HepG2 (cell line): ENCODE results near the gene SHLD1. TPM values are rescaled to one million over a fixed set of nuclear protein-coding genes. Genes with fewer than 3 reads are reported as not detected.

Experiments
- ATAC-seq: fragments of 200-7000 bp; cut with Tn5 transposase; 3 replicates; pipeline ENCODE4 v1.9.1; 2020; ENCODE audit warnings: mild to moderate bottlenecking, moderate library complexity
- BruUV-seq: library from RNA; stranded (reverse); fragments of 400-500 nt; replicated peaks from 2 replicates; lab custom pipeline; 2021; lab: Mats Ljungman, UMichigan
- CTCF ChIA-PET: fragments of 300-600 bp; formaldehyde crosslinking; extraction: SDS; loops from one replicate; lab custom pipeline; 2021; ENCODE audit warnings: low total read pairs, inconsistent platforms, low intra/inter-chr PET ratio; lab: Yijun Ruan, JAX
- POLR2A ChIA-PET: fragments of 350-600 bp; sonication (Branson Sonifier 250); formaldehyde crosslinking; loops from one replicate; lab custom pipeline; 2020; ENCODE audit warnings: antibody characterized with exemption, inconsistent platforms; lab: Yijun Ruan, JAX
- DNase-seq: peaks from one replicate; pipeline ENCODE4 v3.0.0-alpha.2; 2015; ENCODE audit warnings: low spot score
- FAIRE-seq: peaks from 3 replicates; lab custom pipeline; 2011; peaks lifted over from hg19 to GRCh38; lab: Jason Lieb, UNC
- H2AFZ ChIP-seq: one replicate; pipeline ENCODE4 v1.6.1; 2011; ENCODE audit warnings: low read length, inconsistent platforms
- H3K27ac ChIP-seq: fragments of 300-600 bp; 3 replicates; pipeline ENCODE4 v1.8.0; 2011; ENCODE audit warnings: mixed run types, mild to moderate bottlenecking, mixed read lengths, low read length, inconsistent platforms; ENCODE audit not compliant: insufficient read depth; ENCODE audit errors: extremely low read length
- H3K27me3 ChIP-seq, 2 experiments: fragments of 200-600 bp in 1 of 2; 2 replicates in 1 of 2; 3 replicates in 1 of 2; pipeline versions ENCODE4 v1.6.0 to v1.8.0; 2011; ENCODE audit warnings: low read length in 2 of 2, mild to moderate bottlenecking in 2 of 2, moderate library complexity in 2 of 2, inconsistent platforms in 1 of 2; ENCODE audit not compliant: insufficient read depth in 2 of 2, control insufficient read depth in 1 of 2
- H3K36me3 ChIP-seq, 2 experiments: fragments of 200-600 bp in 1 of 2; replicated peaks in 1 of 2; 2 replicates in 1 of 2; 3 replicates in 1 of 2; pipeline versions ENCODE4 v1.5.1 to v1.8.0; 2011; ENCODE audit warnings: low read length in 2 of 2, inconsistent platforms in 1 of 2; ENCODE audit not compliant: insufficient read depth in 2 of 2, control insufficient read depth in 1 of 2
- H3K4me1 ChIP-seq: 2 replicates; pipeline ENCODE4 v1.5.1; 2012; ENCODE audit warnings: low read length, inconsistent platforms; ENCODE audit not compliant: insufficient read depth
- H3K4me2 ChIP-seq: 2 replicates; pipeline ENCODE4 v1.6.0; 2011; ENCODE audit warnings: low read depth, low read length, inconsistent platforms
- H3K4me3 ChIP-seq, 3 experiments: fragments of 200-600 bp in 1 of 3; sonication (generic), shearing (Covaris generic) in 1 of 3; replicated peaks in 1 of 3; 2 replicates each; pipeline ENCODE4 v1.5.1; 2011 to 2016; ENCODE audit warnings: low read length in 3 of 3, inconsistent platforms in 2 of 3, low read depth in 2 of 3, mild to moderate bottlenecking in 2 of 3, control low read depth in 1 of 3, mixed read lengths in 1 of 3; ENCODE audit not compliant: insufficient read depth in 1 of 3
- H3K79me2 ChIP-seq: one replicate; pipeline ENCODE4 v1.6.1; 2011; ENCODE audit warnings: low read length, inconsistent platforms; ENCODE audit not compliant: insufficient read depth
- H3K9ac ChIP-seq: 2 replicates; pipeline ENCODE4 v1.6.0; 2011; ENCODE audit warnings: mild to moderate bottlenecking, low read depth, low read length, inconsistent platforms; ENCODE audit not compliant: insufficient read depth
- H3K9me3 ChIP-seq: 2 replicates; pipeline ENCODE4 v1.5.1; 2012; ENCODE audit warnings: mild to moderate bottlenecking, low read length
- H4K20me1 ChIP-seq: 2 replicates; pipeline ENCODE4 v1.6.0; 2011; ENCODE audit warnings: inconsistent platforms, mild to moderate bottlenecking, low read length, moderate library complexity; ENCODE audit not compliant: insufficient read depth
- ETV5 ChIP-seq: IDR thresholded peaks from 2 replicates; pipeline ENCODE4 v1.6.1; 2018; ENCODE audit warnings: missing biosample characterization, missing genetic modification reagents, inconsistent platforms, borderline replicate concordance
- THYN1 ChIP-seq: sonication (generic); formaldehyde crosslinking; IDR thresholded peaks from 2 replicates; pipeline ENCODE4 v1.8.1; 2023; ENCODE audit warnings: low read depth, mild to moderate bottlenecking, moderate library complexity, missing genetic modification reagents, borderline replicate concordance
- ZNF614 ChIP-seq: IDR thresholded peaks from 2 replicates; pipeline ENCODE4 v1.6.1; 2018; ENCODE audit warnings: missing biosample characterization, missing genetic modification reagents, inconsistent platforms, borderline replicate concordance
- ZNF737 ChIP-seq: sonication (generic); formaldehyde crosslinking; IDR thresholded peaks from 2 replicates; pipeline ENCODE4 v1.5.0; 2020; ENCODE audit warnings: missing genetic modification reagents, mild to moderate bottlenecking, borderline replicate concordance
- WGBS: methylation state at CpG from one replicate; pipeline ENCODE4 v1.1.6; 2017; ENCODE audit warnings: low lambda C conversion rate; 5-methylcytosine and 5-hydroxymethylcytosine counted together
- in situ Hi-C: cut with HindIII; loops from 2 replicates; pipeline ENCODE4 v1.10.0; 2017; ENCODE audit warnings: low pct_unique_long_range_greater_than_20kb; ENCODE audit not compliant: extremely low pct_ligation_motif_present
- intact Hi-C: fragments of 100-400 bp; cut with micrococcal nuclease; formaldehyde crosslinking; loops from one replicate; pipeline ENCODE4 v1.10.0; 2022; ENCODE audit not compliant: unreplicated experiment
- polyA plus RNA-seq, 8 experiments: library from polyadenylated mRNA; depleted of rRNA in 3 of 8; stranded (reverse) in 7 of 8; unstranded in 1 of 8; fragments of >200 nt; fragmentation: Illumina TruSeq in 4 of 8; extraction: Trizol in 4 of 8; gene quantifications; 2 replicates each; pipeline versions ENCODE4 v1.2.1 to v1.2.3, GENCODE V29; 2011 to 2016; ENCODE audit warnings: low read depth in 4 of 8, missing spikeins in 1 of 8, mixed read lengths in 1 of 8; ENCODE audit not compliant: insufficient read depth in 1 of 8
- total RNA-seq, 5 experiments: library from RNA; depleted of rRNA; stranded (reverse); fragments of >200 nt; fragmentation: Illumina TruSeq; extraction: Trizol; gene quantifications; 2 replicates each; pipeline ENCODE4 v1.2.3, GENCODE V29; 2016; ENCODE audit warnings: low read depth in 1 of 5
- TF ChIP-seq, protein P1 (sequence below): sonication (generic); formaldehyde crosslinking; IDR thresholded peaks from 2 replicates; pipeline ENCODE4 v1.5.1; 2020; ENCODE audit warnings: missing genetic modification reagents, mild to moderate bottlenecking, borderline replicate concordance
- TF ChIP-seq, protein P2 (sequence below), 2 experiments: sonication (generic) in 1 of 2; formaldehyde crosslinking in 1 of 2; IDR thresholded peaks; 2 replicates each; pipeline versions ENCODE4 v1.4.0 to v1.6.1; 2016 to 2020; ENCODE audit warnings: borderline replicate concordance in 1 of 2, low read depth in 1 of 2, mild to moderate bottlenecking in 1 of 2, missing genetic modification reagents in 1 of 2
- TF ChIP-seq, protein P3 (sequence below): sonication (generic); formaldehyde crosslinking; IDR thresholded peaks from 2 replicates; pipeline ENCODE4 v1.4.0; 2020; ENCODE audit warnings: missing genetic modification reagents, low read depth, mild to moderate bottlenecking, borderline replicate concordance
- TF ChIP-seq, protein P4 (sequence below): sonication (generic); formaldehyde crosslinking; IDR thresholded peaks from 2 replicates; pipeline ENCODE4 v1.4.0; 2020; ENCODE audit warnings: mild to moderate bottlenecking, missing genetic modification reagents
- TF ChIP-seq, protein P5 (sequence below): fragments of 450-650 bp; IDR thresholded peaks from 2 replicates; pipeline ENCODE4 v1.6.1; 2017

Gene SHLD1
- total and polyA plus RNA-seq, 2 of the 13 experiments (the other 11 are each of a cell fraction or from before 2014, with no cell fraction given): 8.9 to 10.0 TPM

DNA sequence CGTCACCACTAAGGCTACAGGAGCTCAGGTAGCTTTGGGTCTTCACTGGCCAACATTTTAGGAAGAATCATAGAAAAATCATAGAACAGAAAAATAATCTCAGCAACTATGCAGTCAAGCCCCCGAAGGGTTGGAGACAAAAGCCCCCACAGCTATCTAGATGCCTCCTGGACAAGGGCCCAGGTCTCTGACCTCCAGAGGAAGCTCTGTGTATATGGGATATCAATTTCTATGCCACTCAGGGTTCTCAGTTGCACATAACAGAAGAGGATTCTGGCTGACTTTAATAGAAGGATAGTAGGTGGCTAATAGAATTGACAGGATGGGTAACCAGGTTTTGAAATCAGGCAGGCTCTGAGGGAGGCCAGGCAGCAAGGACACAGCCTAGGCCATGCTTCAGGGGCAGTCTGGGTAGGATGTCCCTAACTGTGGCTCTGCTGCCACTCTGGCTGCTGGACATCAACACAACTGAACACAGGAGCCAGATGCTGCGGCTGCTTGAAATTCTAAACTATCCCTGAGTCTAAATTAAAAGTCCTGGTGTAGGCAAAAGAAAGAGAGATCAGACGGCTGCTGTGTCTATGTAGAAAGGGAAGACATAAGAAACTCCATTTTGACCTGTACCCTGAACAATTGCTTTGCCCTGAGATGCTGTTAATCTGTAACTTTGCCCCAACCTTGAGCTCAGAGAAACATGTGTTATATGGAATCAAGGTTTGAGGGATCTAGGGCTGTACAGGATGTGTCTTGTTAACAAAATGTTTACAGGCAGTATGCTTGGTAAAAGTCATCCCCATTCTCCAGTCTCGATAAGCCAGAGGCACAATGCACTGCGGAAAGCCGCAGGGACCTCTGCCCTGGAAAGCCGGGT lies 134.5 kb downstream of the SHLD1 start:
- H3K4me1 ChIP-seq: peaks cover 37% of the 10 kb centered on the region
- H3K9me3 ChIP-seq: no peaks in the 10 kb centered on the region
- peaks cover 0 to 17% of the 10 kb centered on the region in 2 experiments; a peak in 3 of 5 replicates for H3K27me3 ChIP-seq
- peak overlapping the region; percentile 3 for H2AFZ ChIP-seq
- H3K27ac ChIP-seq: no peak overlapping the region
- H4K20me1 ChIP-seq: no peaks in the 10 kb centered on the region
- H3K79me2 ChIP-seq: no peaks in the 10 kb centered on the region
- H3K9ac ChIP-seq: no peak overlapping the region
- intact Hi-C loops (no loop called here), in situ Hi-C loops (no loop called here)
- no peak for FAIRE-seq
- ChIA-PET CTCF (no interaction called here), POLR2A (interaction anchor here (0.6 kb wide), 1 partner anchor 105 kb away, joined by 3 read pairs; no protein-coding TSS in a partner anchor)
- ATAC-seq: peak; percentile 92
- BruUV-seq: no TSS peak
- no peak for DNase-seq
- no peaks in the 10 kb centered on the region for H3K36me3 ChIP-seq
- H3K4me2 ChIP-seq: peak overlapping the region; percentile 25
- H3K4me3 ChIP-seq: peak overlapping the region in 1 of 3 experiments; percentile 0; a peak in 1 of 6 replicates
- 35% methylated on average over 8 of the region's 8 CpGs for WGBS
- TF ChIP-seq, protein P1, sequence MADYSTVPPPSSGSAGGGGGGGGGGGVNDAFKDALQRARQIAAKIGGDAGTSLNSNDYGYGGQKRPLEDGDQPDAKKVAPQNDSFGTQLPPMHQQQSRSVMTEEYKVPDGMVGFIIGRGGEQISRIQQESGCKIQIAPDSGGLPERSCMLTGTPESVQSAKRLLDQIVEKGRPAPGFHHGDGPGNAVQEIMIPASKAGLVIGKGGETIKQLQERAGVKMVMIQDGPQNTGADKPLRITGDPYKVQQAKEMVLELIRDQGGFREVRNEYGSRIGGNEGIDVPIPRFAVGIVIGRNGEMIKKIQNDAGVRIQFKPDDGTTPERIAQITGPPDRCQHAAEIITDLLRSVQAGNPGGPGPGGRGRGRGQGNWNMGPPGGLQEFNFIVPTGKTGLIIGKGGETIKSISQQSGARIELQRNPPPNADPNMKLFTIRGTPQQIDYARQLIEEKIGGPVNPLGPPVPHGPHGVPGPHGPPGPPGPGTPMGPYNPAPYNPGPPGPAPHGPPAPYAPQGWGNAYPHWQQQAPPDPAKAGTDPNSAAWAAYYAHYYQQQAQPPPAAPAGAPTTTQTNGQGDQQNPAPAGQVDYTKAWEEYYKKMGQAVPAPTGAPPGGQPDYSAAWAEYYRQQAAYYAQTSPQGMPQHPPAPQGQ (CRISPR knock-in tag): no peak
- TF ChIP-seq ETV5: 0 out of 2 replicates have a peak, but pooled peaks have one; percentile 14
- TF ChIP-seq ZNF737: 0 out of 2 replicates have a peak, but pooled peaks have one; percentile 49
- TF ChIP-seq, protein P2, sequence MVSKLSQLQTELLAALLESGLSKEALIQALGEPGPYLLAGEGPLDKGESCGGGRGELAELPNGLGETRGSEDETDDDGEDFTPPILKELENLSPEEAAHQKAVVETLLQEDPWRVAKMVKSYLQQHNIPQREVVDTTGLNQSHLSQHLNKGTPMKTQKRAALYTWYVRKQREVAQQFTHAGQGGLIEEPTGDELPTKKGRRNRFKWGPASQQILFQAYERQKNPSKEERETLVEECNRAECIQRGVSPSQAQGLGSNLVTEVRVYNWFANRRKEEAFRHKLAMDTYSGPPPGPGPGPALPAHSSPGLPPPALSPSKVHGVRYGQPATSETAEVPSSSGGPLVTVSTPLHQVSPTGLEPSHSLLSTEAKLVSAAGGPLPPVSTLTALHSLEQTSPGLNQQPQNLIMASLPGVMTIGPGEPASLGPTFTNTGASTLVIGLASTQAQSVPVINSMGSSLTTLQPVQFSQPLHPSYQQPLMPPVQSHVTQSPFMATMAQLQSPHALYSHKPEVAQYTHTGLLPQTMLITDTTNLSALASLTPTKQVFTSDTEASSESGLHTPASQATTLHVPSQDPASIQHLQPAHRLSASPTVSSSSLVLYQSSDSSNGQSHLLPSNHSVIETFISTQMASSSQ (IDR thresholded peaks at IDR 0.05; ENCODE audit: low read depth): no peak
- TF ChIP-seq, protein P2 (CRISPR knock-in tag; IDR thresholded peaks at IDR 0.05; ENCODE audit: borderline replicate concordance): peak; percentile 62
- TF ChIP-seq, protein P3, sequence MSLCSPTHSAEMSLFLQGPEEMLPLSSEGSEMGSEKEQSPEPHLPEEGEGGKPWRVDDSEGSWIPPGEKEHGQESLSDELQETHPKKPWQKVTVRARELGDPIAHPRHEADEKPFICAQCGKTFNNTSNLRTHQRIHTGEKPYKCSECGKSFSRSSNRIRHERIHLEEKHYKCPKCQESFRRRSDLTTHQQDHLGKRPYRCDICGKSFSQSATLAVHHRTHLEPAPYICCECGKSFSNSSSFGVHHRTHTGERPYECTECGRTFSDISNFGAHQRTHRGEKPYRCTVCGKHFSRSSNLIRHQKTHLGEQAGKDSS: 0 out of 2 replicates have a peak, but pooled peaks have one; percentile 28
- peak; percentile 19; the same call in 1 of the 2 replicates for TF ChIP-seq ZNF614 (CRISPR knock-in tag)
- no peak for TF ChIP-seq THYN1
- TF ChIP-seq, protein P4, sequence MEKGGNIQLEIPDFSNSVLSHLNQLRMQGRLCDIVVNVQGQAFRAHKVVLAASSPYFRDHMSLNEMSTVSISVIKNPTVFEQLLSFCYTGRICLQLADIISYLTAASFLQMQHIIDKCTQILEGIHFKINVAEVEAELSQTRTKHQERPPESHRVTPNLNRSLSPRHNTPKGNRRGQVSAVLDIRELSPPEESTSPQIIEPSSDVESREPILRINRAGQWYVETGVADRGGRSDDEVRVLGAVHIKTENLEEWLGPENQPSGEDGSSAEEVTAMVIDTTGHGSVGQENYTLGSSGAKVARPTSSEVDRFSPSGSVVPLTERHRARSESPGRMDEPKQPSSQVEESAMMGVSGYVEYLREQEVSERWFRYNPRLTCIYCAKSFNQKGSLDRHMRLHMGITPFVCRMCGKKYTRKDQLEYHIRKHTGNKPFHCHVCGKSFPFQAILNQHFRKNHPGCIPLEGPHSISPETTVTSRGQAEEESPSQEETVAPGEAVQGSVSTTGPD (CRISPR knock-in tag): no peak
- TF ChIP-seq, protein P5, sequence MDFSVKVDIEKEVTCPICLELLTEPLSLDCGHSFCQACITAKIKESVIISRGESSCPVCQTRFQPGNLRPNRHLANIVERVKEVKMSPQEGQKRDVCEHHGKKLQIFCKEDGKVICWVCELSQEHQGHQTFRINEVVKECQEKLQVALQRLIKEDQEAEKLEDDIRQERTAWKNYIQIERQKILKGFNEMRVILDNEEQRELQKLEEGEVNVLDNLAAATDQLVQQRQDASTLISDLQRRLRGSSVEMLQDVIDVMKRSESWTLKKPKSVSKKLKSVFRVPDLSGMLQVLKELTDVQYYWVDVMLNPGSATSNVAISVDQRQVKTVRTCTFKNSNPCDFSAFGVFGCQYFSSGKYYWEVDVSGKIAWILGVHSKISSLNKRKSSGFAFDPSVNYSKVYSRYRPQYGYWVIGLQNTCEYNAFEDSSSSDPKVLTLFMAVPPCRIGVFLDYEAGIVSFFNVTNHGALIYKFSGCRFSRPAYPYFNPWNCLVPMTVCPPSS: no peak
